GM12878 (cell line): Measurements from ENCODE around the gene OR1A1. TPM values are rescaled to one million over a fixed set of nuclear protein-coding genes. Genes with fewer than 3 reads are reported as not detected.

Experiments used
- ATAC-seq: fragments of 200-7000 bp; cut with Tn5 transposase; 3 replicates; pipeline ENCODE4 v1.9.1; 2020; ENCODE audit warnings: mild to moderate bottlenecking, moderate library complexity
- BruUV-seq: library from RNA; stranded (reverse); fragments of 400-500 nt; replicated peaks from 2 replicates; lab custom pipeline; 2021; lab: Mats Ljungman, UMichigan
- CTCF ChIA-PET: fragments of 300-600 bp; sonication (Branson Sonifier 250); formaldehyde crosslinking; extraction: SDS; loops from one replicate; lab custom pipeline; 2021; ENCODE audit warnings: inconsistent platforms; lab: Yijun Ruan, JAX
- POLR2A ChIA-PET: fragments of 350-600 bp; formaldehyde crosslinking; extraction: SDS; loops from one replicate; lab custom pipeline; 2021; ENCODE audit warnings: inconsistent platforms; lab: Charles Lee
- RAD21 ChIA-PET: fragments of 300-600 bp; sonication (Branson Sonifier 250); formaldehyde crosslinking; loops from one replicate; lab custom pipeline; 2023; ENCODE audit warnings: antibody characterized with exemption; ENCODE audit not compliant: unreplicated experiment; lab: Charles Lee
- SMC1A ChIA-PET: fragments of 300-600 bp; sonication (Branson Sonifier 250); formaldehyde crosslinking; loops from one replicate; lab custom pipeline; 2023; ENCODE audit not compliant: unreplicated experiment, uncharacterized antibody; lab: Charles Lee
- DNase-seq: peaks from one replicate; pipeline ENCODE4 v3.0.0-alpha.2; 2011; ENCODE audit warnings: low read depth, low spot score
- FAIRE-seq: peaks from 3 replicates; lab custom pipeline; 2011; peaks lifted over from hg19 to GRCh38; lab: Jason Lieb, UNC
- H2AFZ ChIP-seq: 2 replicates; pipeline ENCODE4 v1.6.0; 2011; ENCODE audit warnings: low read depth, low read length, control low read depth; ENCODE audit not compliant: control insufficient read depth
- H3K27ac ChIP-seq: 2 replicates; pipeline ENCODE4 v1.5.1; 2011; ENCODE audit warnings: control low read depth; ENCODE audit not compliant: control insufficient read depth, insufficient read depth
- H3K27me3 ChIP-seq, 2 experiments: replicated peaks in 1 of 2; 2 replicates each; pipeline versions ENCODE4 v1.6.0 to v1.6.1; 2011; ENCODE audit warnings: low read length in 1 of 2; ENCODE audit not compliant: control insufficient read depth in 2 of 2, insufficient read depth in 2 of 2
- H3K36me3 ChIP-seq, 2 experiments: 2 replicates each; pipeline ENCODE4 v1.5.1; 2011; ENCODE audit warnings: low read length in 1 of 2; ENCODE audit not compliant: control insufficient read depth in 2 of 2, insufficient read depth in 2 of 2
- H3K4me1 ChIP-seq: 2 replicates; pipeline ENCODE4 v1.6.1; 2011; ENCODE audit warnings: mild to moderate bottlenecking, low read length, moderate library complexity, mixed read lengths; ENCODE audit not compliant: control insufficient read depth, insufficient read depth
- H3K4me2 ChIP-seq: 2 replicates; pipeline ENCODE4 v1.6.0; 2011; ENCODE audit warnings: control low read depth; ENCODE audit not compliant: control insufficient read depth, insufficient read depth
- H3K4me3 ChIP-seq: fragments of 200-600 bp; sonication (generic); 2 replicates; pipeline ENCODE4 v1.5.1; 2016
- H3K79me2 ChIP-seq: 2 replicates; pipeline ENCODE4 v1.6.0; 2011; ENCODE audit warnings: low read length; ENCODE audit not compliant: control insufficient read depth, insufficient read depth
- H3K9ac ChIP-seq: 2 replicates; pipeline ENCODE4 v1.8.0; 2011; ENCODE audit warnings: low read length, control low read depth, mixed read lengths; ENCODE audit not compliant: control insufficient read depth, insufficient read depth
- H3K9me3 ChIP-seq: replicated peaks from 3 replicates; pipeline ENCODE4 v1.5.1; 2011; ENCODE audit warnings: mild to moderate bottlenecking, low read length; ENCODE audit not compliant: control insufficient read depth, insufficient read depth
- H4K20me1 ChIP-seq: 2 replicates; pipeline ENCODE4 v1.6.0; 2011; ENCODE audit not compliant: control insufficient read depth, insufficient read depth
- BACH1 ChIP-seq: fragments of 450-650 bp; IDR thresholded peaks from 2 replicates; pipeline ENCODE4 v1.6.1; 2017; ENCODE audit warnings: mild to moderate bottlenecking, borderline replicate concordance
- EED ChIP-seq: sonication (generic); IDR thresholded peaks from 2 replicates; pipeline ENCODE4 v1.6.1; 2016; ENCODE audit warnings: antibody characterized with exemption, low read depth
- EGR1 ChIP-seq, 2 experiments: IDR thresholded peaks; 1 replicate in 1 of 2; 2 replicates in 1 of 2; pipeline ENCODE4 v1.6.1; 2011 to 2012; ENCODE audit warnings: low read depth in 2 of 2, low read length in 2 of 2, borderline replicate concordance in 1 of 2, mild to moderate bottlenecking in 1 of 2, moderate library complexity in 1 of 2
- FOS ChIP-seq: IDR thresholded peaks from 3 replicates; pipeline ENCODE4 v1.6.1; 2011; ENCODE audit warnings: borderline replicate concordance; ENCODE audit not compliant: insufficient read length; ENCODE audit errors: extremely low read depth
- GATAD2B ChIP-seq: fragments of 450-650 bp; conservative IDR thresholded peaks from 2 replicates; pipeline ENCODE4 v1.6.1; 2017; ENCODE audit warnings: low read depth, mild to moderate bottlenecking, moderate library complexity
- PAX5 ChIP-seq: IDR thresholded peaks from 2 replicates; pipeline ENCODE4 v1.6.1; 2011; ENCODE audit warnings: low read depth, low read length, borderline replicate concordance
- POLR2A ChIP-seq: IDR thresholded peaks from 2 replicates; pipeline ENCODE4 v1.6.1; 2011; ENCODE audit warnings: low read depth, mild to moderate bottlenecking, low read length
- RB1 ChIP-seq: fragments of 450-650 bp; formaldehyde crosslinking; IDR thresholded peaks from 2 replicates; pipeline ENCODE4 v1.6.1; 2017; ENCODE audit warnings: mild to moderate bottlenecking, borderline replicate concordance
- SIN3A ChIP-seq: IDR thresholded peaks from 2 replicates; pipeline ENCODE4 v1.6.1; 2012; ENCODE audit warnings: low read depth, low read length, improper control_type of control experiment
- STAT3 ChIP-seq: IDR thresholded peaks from 2 replicates; pipeline ENCODE4 v1.6.1; 2011; ENCODE audit warnings: low read depth, low read length, improper control_type of control experiment
- TCF12 ChIP-seq: IDR thresholded peaks from 2 replicates; pipeline ENCODE4 v1.6.1; 2011; ENCODE audit warnings: low read depth, mild to moderate bottlenecking, low read length
- ZBED1 ChIP-seq: IDR thresholded peaks from 2 replicates; pipeline ENCODE4 v1.6.1; 2016; ENCODE audit warnings: borderline replicate concordance
- WGBS: methylation state at CpG from one replicate; pipeline ENCODE4 v1.1.6; 2016; ENCODE audit warnings: low lambda C conversion rate; ENCODE audit not compliant: insufficient replicate concordance, insufficient coverage; ENCODE audit errors: missing lambda C conversion rate; 5-methylcytosine and 5-hydroxymethylcytosine counted together
- in situ Hi-C: fragments of 300-500 bp; cut with MboI; formaldehyde crosslinking; loops from 9 replicates; pipeline ENCODE4 v1.14.3; 2018; ENCODE audit warnings: mixed read lengths
- intact Hi-C: fragments of 100-400 bp; cut with micrococcal nuclease; formaldehyde crosslinking; loops from one replicate; pipeline ENCODE4 v1.14.2; 2022; ENCODE audit not compliant: unreplicated experiment
- polyA plus RNA-seq, 11 experiments: library from polyadenylated mRNA; depleted of rRNA in 4 of 11; unstranded in 6 of 11; stranded (reverse) in 5 of 11; fragments of >200 nt; fragmentation: Nextera tagmentation in 4 of 11; fragmentation: Illumina TruSeq in 1 of 11; extraction: Ambion mirVana in 4 of 11; extraction: Trizol in 1 of 11; gene quantifications; 1 replicate in 1 of 11; 2 replicates in 10 of 11; pipeline versions ENCODE4 v1.2.1 to v1.2.3, GENCODE V29; 2011 to 2016; ENCODE audit warnings: inconsistent platforms in 2 of 11, missing spikeins in 2 of 11, low read depth in 1 of 11
- total RNA-seq, 4 experiments: library from RNA; depleted of rRNA in 3 of 4; stranded (reverse); fragments of >200 nt in 3 of 4; fragmentation: Illumina TruSeq in 1 of 4; extraction: Trizol in 1 of 4; gene quantifications; 2 replicates each; pipeline versions ENCODE4 v1.2.1 to v1.2.3, GENCODE V29; 2013 to 2021
- TF ChIP-seq, protein P1 (sequence below): IDR thresholded peaks from 2 replicates; pipeline ENCODE4 v1.6.1; 2012; ENCODE audit warnings: low read length, inconsistent platforms
- TF ChIP-seq, protein P2 (sequence below): fragments of 450-650 bp; IDR thresholded peaks from 2 replicates; pipeline ENCODE4 v1.6.1; 2016; ENCODE audit warnings: mild to moderate bottlenecking, moderate library complexity, borderline replicate concordance
- TF ChIP-seq, protein P3 (sequence below): IDR thresholded peaks from 2 replicates; pipeline ENCODE4 v1.6.1; 2012; ENCODE audit warnings: mild to moderate bottlenecking, low read depth, low read length
- TF ChIP-seq, protein P4 (sequence below): fragments of 150-350 bp; IDR thresholded peaks from 2 replicates; pipeline ENCODE4 v1.6.1; 2014; ENCODE audit warnings: mild to moderate bottlenecking, low read depth, low read length

The OR1A1 gene
- total and polyA plus RNA-seq, 10 of the 15 experiments (the other 5 are each of a cell fraction or from before 2014, with no cell fraction given): not detected

DNA sequence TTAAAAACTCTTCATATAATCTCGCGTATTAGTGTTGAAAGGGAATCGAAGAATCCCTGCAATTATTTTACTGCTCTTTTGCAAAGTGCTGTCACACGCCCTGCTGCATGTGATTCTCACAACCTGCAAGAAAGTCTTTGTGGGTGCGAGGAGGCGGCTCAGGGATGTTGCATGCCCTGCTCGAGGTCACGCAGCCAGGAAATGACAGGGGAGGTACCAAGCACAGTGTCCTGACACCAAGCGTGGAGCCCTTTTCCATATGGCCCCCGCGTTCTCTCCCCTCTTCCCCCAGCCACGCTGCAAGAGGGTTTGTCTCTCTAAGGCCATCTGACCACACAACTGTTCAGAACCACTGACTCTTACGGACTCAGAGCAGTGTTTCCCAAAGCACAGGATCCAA, 53.1 kb downstream of the OR1A1 start:
- in situ Hi-C loops: no loop called here
- DNase-seq (no peak), ATAC-seq (no peak), FAIRE-seq (no peak)
- no TSS peak for BruUV-seq
- no peak overlapping the region for H2AFZ ChIP-seq
- ChIA-PET POLR2A (no interaction called here), RAD21 (no interaction called here), SMC1A (no interaction called here), CTCF (no interaction called here)
- no peaks in the 10 kb centered on the region for H3K27me3 ChIP-seq
- H3K36me3 ChIP-seq: no peaks in the 10 kb centered on the region
- H3K4me1 ChIP-seq: no peaks in the 10 kb centered on the region
- H3K9me3 ChIP-seq: no peaks in the 10 kb centered on the region
- H4K20me1 ChIP-seq: no peaks in the 10 kb centered on the region
- H3K27ac ChIP-seq: no peak overlapping the region
- H3K4me3 ChIP-seq: no peak overlapping the region
- intact Hi-C loops: no loop called here
- 20% methylated on average over 13 of the region's 13 CpGs for WGBS
- H3K79me2 ChIP-seq: no peaks in the 10 kb centered on the region
- H3K9ac ChIP-seq: no peak overlapping the region
- no peak overlapping the region for H3K4me2 ChIP-seq
- TF ChIP-seq, protein P1, sequence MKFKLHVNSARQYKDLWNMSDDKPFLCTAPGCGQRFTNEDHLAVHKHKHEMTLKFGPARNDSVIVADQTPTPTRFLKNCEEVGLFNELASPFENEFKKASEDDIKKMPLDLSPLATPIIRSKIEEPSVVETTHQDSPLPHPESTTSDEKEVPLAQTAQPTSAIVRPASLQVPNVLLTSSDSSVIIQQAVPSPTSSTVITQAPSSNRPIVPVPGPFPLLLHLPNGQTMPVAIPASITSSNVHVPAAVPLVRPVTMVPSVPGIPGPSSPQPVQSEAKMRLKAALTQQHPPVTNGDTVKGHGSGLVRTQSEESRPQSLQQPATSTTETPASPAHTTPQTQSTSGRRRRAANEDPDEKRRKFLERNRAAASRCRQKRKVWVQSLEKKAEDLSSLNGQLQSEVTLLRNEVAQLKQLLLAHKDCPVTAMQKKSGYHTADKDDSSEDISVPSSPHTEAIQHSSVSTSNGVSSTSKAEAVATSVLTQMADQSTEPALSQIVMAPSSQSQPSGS: no peak
- TF ChIP-seq FOS (no peak), EED (no peak), EGR1 (IDR thresholded peaks at IDR 0.05; ENCODE audit: borderline replicate concordance in 1 of 2, low read depth in 2 of 2, low read length in 2 of 2) (no peak), POLR2A (no peak), TCF12 (no peak), STAT3 (no peak), SIN3A (no peak), BACH1 (no peak), GATAD2B (no peak), RB1 (no peak), ZBED1 (no peak), PAX5 (no peak)
- TF ChIP-seq, protein P2, sequence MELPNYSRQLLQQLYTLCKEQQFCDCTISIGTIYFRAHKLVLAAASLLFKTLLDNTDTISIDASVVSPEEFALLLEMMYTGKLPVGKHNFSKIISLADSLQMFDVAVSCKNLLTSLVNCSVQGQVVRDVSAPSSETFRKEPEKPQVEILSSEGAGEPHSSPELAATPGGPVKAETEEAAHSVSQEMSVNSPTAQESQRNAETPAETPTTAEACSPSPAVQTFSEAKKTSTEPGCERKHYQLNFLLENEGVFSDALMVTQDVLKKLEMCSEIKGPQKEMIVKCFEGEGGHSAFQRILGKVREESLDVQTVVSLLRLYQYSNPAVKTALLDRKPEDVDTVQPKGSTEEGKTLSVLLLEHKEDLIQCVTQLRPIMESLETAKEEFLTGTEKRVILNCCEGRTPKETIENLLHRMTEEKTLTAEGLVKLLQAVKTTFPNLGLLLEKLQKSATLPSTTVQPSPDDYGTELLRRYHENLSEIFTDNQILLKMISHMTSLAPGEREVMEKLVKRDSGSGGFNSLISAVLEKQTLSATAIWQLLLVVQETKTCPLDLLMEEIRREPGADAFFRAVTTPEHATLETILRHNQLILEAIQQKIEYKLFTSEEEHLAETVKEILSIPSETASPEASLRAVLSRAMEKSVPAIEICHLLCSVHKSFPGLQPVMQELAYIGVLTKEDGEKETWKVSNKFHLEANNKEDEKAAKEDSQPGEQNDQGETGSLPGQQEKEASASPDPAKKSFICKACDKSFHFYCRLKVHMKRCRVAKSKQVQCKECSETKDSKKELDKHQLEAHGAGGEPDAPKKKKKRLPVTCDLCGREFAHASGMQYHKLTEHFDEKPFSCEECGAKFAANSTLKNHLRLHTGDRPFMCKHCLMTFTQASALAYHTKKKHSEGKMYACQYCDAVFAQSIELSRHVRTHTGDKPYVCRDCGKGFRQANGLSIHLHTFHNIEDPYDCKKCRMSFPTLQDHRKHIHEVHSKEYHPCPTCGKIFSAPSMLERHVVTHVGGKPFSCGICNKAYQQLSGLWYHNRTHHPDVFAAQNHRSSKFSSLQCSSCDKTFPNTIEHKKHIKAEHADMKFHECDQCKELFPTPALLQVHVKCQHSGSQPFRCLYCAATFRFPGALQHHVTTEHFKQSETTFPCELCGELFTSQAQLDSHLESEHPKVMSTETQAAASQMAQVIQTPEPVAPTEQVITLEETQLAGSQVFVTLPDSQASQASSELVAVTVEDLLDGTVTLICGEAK: no peak
- TF ChIP-seq, protein P3, sequence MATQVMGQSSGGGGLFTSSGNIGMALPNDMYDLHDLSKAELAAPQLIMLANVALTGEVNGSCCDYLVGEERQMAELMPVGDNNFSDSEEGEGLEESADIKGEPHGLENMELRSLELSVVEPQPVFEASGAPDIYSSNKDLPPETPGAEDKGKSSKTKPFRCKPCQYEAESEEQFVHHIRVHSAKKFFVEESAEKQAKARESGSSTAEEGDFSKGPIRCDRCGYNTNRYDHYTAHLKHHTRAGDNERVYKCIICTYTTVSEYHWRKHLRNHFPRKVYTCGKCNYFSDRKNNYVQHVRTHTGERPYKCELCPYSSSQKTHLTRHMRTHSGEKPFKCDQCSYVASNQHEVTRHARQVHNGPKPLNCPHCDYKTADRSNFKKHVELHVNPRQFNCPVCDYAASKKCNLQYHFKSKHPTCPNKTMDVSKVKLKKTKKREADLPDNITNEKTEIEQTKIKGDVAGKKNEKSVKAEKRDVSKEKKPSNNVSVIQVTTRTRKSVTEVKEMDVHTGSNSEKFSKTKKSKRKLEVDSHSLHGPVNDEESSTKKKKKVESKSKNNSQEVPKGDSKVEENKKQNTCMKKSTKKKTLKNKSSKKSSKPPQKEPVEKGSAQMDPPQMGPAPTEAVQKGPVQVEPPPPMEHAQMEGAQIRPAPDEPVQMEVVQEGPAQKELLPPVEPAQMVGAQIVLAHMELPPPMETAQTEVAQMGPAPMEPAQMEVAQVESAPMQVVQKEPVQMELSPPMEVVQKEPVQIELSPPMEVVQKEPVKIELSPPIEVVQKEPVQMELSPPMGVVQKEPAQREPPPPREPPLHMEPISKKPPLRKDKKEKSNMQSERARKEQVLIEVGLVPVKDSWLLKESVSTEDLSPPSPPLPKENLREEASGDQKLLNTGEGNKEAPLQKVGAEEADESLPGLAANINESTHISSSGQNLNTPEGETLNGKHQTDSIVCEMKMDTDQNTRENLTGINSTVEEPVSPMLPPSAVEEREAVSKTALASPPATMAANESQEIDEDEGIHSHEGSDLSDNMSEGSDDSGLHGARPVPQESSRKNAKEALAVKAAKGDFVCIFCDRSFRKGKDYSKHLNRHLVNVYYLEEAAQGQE: no peak
- TF ChIP-seq, protein P4, sequence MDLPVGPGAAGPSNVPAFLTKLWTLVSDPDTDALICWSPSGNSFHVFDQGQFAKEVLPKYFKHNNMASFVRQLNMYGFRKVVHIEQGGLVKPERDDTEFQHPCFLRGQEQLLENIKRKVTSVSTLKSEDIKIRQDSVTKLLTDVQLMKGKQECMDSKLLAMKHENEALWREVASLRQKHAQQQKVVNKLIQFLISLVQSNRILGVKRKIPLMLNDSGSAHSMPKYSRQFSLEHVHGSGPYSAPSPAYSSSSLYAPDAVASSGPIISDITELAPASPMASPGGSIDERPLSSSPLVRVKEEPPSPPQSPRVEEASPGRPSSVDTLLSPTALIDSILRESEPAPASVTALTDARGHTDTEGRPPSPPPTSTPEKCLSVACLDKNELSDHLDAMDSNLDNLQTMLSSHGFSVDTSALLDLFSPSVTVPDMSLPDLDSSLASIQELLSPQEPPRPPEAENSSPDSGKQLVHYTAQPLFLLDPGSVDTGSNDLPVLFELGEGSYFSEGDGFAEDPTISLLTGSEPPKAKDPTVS: no peak
